CD4-positive, alpha-beta T cell treated with Interleukin-6 at 100 ng/mL for 8 hours (primary cell): ENCODE data around the gene DLEC1.

Experiments
- DNase-seq: peaks from one replicate; pipeline ENCODE4 v3.0.0-alpha.2; 2020; ENCODE audit warnings: mixed read lengths, low spot score

The DLEC1 gene

DNA sequence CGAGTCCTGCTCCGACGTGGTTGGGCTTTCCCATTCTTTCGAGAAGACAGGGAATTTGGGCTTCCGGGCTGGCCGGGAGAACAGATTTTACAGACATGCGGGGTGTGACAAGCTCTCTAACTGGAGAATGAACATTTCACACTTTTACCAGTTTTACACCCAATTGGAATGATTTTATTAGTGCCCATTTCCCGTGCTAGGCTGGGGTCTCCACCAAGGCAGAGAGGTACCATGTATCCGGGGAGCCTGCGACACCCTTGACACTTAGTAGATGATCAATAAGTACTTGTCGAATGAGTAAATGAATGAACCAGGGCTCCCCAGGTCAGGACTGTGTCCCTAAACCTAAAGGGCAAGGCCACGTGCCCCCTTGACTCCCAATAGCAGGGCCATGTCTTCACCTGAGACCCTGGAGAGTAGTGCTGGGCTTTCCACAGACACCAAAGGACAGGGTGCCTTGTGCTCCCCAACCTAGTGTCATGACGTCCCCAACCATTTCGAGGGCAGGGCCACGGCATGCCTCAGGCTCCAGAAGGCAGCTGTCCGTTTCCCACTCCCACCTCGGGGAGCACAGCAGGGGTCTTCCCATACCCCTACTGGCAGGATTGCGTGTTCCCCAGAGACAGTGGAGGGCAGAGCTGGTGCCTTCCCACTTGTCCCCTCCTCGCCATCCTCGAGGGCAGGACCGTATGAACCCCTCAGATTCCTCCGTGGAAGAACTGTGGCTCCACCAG, 98.8 kb downstream of the DLEC1 start:
- no peak for DNase-seq

GRCh38 chr3:38138349-38139190, 99.6 kb downstream of the DLEC1 start, which contains the start of gene MYD88:
MYD88 (plus strand) TSS chr3:38138661; CDS start chr3:38138701, 40 bp downstream.
- DNase-seq = peak; percentile 78

DNA sequence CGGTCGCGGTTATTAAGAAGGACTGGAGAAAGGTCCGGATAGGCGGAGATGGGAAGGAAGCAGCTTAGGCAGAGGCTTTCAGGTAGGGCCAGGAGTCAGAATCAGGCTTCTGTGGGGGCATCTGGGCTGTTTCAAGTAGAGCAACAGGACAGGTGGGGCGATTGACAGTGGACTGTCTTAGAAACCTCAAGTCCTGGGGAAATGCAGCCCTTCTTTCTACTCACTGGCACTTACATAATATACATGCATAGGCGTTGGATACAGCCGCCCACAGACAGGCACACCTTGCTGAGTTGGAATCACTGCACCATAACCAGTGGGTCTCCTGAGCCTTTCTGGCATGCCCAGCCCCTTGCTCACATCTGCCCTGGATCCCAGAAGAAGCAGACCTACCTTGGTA, 100.2 kb downstream of the DLEC1 start:
- no peak for DNase-seq

DNA sequence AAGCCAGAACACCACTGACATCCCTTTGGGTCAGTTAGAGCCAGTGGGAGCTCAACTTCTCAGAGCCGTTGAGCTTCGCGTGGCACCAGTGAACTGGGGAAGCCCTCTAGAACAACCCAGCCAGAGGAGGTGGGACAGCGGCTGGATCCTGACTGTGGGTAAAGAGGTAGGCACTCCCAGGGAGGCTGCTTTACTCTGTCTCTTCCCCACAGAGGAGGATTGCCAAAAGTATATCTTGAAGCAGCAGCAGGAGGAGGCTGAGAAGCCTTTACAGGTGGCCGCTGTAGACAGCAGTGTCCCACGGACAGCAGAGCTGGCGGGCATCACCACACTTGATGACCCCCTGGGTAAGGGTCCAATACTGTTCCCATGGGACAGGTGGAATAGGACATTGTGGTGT, 100.6 kb downstream of the DLEC1 start:
- DNase-seq = no peak

DNA sequence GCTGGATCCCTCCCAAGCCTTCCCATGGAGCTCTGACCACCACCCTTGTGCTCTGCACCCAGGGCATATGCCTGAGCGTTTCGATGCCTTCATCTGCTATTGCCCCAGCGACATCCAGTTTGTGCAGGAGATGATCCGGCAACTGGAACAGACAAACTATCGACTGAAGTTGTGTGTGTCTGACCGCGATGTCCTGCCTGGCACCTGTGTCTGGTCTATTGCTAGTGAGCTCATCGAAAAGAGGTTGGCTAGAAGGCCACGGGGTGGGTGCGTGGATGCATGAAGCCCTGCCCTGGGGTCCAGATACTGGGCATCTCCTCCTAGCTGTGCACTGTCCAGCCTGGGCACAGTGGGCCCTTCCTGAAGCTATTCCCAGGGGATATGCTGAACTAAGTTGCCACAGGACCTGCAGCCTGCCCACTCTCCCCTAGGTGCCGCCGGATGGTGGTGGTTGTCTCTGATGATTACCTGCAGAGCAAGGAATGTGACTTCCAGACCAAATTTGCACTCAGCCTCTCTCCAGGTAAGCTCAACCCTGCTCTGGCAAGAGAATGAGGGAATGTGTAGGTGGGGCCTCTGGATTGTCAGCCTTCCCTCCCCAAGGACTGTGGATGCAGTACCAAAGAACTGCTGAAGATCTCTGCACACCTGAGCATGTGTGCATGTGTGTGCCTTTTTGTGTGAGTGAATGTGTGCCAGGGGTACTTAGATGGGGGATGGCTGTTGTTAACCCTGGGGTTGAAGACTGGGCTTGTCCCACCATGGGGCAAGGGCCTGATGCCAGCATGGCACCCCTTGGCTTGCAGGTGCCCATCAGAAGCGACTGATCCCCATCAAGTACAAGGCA, 101.5 kb downstream of the DLEC1 start:
- DNase-seq = no peak

DNA sequence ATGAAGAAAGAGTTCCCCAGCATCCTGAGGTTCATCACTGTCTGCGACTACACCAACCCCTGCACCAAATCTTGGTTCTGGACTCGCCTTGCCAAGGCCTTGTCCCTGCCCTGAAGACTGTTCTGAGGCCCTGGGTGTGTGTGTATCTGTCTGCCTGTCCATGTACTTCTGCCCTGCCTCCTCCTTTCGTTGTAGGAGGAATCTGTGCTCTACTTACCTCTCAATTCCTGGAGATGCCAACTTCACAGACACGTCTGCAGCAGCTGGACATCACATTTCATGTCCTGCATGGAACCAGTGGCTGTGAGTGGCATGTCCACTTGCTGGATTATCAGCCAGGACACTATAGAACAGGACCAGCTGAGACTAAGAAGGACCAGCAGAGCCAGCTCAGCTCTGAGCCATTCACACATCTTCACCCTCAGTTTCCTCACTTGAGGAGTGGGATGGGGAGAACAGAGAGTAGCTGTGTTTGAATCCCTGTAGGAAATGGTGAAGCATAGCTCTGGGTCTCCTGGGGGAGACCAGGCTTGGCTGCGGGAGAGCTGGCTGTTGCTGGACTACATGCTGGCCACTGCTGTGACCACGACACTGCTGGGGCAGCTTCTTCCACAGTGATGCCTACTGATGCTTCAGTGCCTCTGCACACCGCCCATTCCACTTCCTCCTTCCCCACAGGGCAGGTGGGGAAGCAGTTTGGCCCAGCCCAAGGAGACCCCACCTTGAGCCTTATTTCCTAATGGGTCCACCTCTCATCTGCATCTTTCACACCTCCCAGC, 102.4 kb downstream of the DLEC1 start:
- no peak for DNase-seq

- no peak for DNase-seq
Measured at GRCh38 chr3:38141952-38142273, 102.9 kb downstream of the DLEC1 start.

DNA sequence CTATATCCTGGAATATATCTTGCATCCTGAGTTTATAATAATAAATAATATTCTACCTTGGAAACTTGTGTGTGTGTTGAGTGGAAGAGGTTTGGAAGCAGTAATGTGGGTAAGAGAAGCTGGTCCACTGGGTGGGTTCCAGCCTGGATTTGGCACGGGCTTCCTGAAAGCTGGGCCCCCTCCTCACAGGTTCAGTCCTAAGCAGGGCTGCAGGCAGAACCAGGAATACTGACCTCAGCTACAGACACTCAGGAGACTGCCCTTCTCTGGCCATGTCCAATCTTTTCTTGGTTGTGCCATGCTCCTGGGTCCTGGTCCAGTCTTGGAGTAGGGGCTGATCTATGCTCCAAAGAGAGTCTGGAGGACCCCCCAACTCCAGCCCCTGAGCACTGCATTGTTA, 104.0 kb downstream of the DLEC1 start:
- no peak for DNase-seq

- no peak for DNase-seq
Measured at GRCh38 chr3:38143511-38143910, 104.5 kb downstream of the DLEC1 start.

DNA sequence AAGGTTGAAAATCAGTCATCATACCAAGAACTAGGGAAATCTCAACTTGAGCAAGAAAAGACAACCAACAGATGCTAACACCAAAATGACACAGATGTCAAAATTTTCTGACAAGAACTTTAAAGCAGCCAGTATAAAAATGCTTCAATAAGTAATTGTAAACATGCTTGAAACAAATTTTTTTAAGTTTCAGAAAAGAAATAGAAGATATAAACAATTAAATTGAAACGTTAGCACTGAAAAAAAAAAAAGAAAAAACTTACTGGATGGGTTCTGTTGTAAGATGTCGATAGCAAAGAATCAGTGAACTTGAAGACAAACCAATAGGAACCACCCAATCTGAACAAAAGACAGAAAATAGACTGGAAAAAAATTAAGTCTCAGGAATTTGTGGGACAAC, 107.5 kb downstream of the DLEC1 start:
- DNase-seq = no peak

DNA sequence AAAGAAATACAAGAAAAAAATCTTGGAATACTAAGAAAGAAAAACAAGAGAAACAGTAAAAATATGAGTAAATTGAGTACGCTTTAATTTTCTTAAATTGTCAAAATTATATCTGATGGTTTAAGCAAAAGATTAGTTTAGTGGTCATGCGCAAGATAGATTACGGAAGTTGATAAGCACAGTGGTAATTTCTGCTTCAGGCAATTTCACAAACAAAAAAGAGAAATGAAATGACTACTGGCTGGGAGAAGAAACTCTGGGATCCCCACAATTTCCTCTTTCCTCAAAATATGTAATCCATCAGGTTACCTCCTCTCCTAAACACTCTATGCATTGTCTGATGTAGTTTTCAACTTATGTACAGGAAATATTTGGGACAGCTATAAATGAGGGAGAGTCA, 108.4 kb downstream of the DLEC1 start:
- DNase-seq = no peak

GRCh38 chr3:38148311-38148882, 109.4 kb downstream of the DLEC1 start:
- no peak for DNase-seq

- no peak for DNase-seq
Measured at GRCh38 chr3:38149708-38150107, 110.7 kb downstream of the DLEC1 start.

GRCh38 chr3:38150780-38151528, 111.9 kb downstream of the DLEC1 start:
- DNase-seq = no peak

- DNase-seq = no peak
Measured at GRCh38 chr3:38151667-38152265, 112.8 kb downstream of the DLEC1 start.

GRCh38 chr3:38152609-38153008, 113.6 kb downstream of the DLEC1 start:
- DNase-seq = no peak

- no peak for DNase-seq
Measured at GRCh38 chr3:38153221-38153620, 114.2 kb downstream of the DLEC1 start.

- DNase-seq = no peak
Measured at GRCh38 chr3:38154033-38154494, 115.1 kb downstream of the DLEC1 start.

DNA sequence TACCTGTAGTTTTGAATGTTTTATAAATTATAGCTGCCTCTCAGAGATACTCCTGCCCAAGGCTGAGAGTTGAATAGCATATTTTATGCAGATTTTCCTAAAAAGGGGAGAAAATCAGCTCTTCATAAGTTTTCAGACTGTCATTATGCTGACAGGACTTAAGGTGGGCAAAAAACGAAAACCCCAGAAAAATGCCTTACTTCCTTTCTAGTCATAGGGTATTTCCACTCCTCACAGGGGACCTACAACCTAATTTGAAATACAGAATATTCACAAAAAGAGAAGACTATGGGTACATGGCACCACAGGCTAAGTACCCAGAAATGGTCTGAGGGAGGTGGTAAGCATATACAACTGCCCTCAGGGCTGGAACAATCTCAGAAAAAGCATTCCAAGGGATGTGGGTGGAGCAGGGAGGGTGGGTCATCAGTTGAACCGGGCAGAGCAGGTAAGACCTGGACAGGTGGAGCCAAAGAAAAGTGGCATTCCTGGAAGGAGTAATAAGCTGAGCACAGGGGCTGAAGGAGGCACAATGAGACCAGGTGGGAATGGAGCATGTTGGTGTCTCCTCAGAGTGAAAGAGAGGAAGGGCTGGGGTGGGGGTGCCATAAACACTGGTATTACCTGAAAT, 115.7 kb downstream of the DLEC1 start:
- no peak for DNase-seq

DNA sequence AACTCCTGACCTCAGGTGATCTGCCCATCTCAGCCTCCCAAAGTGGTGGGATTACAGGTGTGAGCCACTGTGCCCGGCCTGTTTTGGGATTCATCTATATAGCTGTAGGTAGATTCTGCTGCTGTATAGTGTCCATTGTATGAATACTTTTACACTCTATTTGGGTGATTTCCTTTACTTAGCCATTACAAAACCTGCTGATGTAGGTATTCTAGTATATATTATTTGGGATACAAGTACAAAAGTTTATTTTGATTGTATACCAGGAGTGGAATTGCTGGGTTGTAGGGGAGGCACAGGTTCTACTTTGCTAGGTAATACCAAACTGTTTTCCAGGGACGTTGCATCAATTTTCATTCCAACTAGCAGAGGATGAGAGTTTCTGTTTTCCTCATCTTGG, 116.8 kb downstream of the DLEC1 start:
- no peak for DNase-seq
